ACC112 (cell line): ENCODE results near the gene SPSB1.

Source experiments
- H2AFZ ChIP-seq: fragments of 200-600 bp; sonication (generic); one replicate; pipeline ENCODE4 v1.6.0; 2017; ENCODE audit warnings: antibody characterized with exemption, low read length; ENCODE audit not compliant: unreplicated experiment
- H3K27ac ChIP-seq: fragments of 200-600 bp; sonication (generic); 2 replicates; pipeline ENCODE4 v1.5.1; 2014; ENCODE audit warnings: low read depth, mild to moderate bottlenecking, antibody characterized with exemption, low read length, moderate library complexity
- H3K27me3 ChIP-seq: fragments of 200-600 bp; sonication (generic); 2 replicates; pipeline ENCODE4 v1.6.1; 2014; ENCODE audit warnings: mild to moderate bottlenecking, antibody characterized with exemption, low read length, moderate library complexity, mixed read lengths; ENCODE audit not compliant: insufficient read depth
- H3K36me3 ChIP-seq: fragments of 200-600 bp; sonication (generic); 2 replicates; pipeline ENCODE4 v1.6.1; 2016; ENCODE audit warnings: mild to moderate bottlenecking, antibody characterized with exemption, low read length, moderate library complexity, mixed read lengths; ENCODE audit not compliant: insufficient read depth
- H3K4me1 ChIP-seq: fragments of 200-600 bp; sonication (generic); one replicate; pipeline ENCODE4 v1.6.1; 2016; ENCODE audit warnings: low read length, mixed read lengths; ENCODE audit not compliant: insufficient read depth, unreplicated experiment, control insufficient read depth
- H3K4me3 ChIP-seq: fragments of 200-600 bp; sonication (generic); 2 replicates; pipeline ENCODE4 v1.5.1; 2014; ENCODE audit warnings: mild to moderate bottlenecking, low read depth, low read length
- H3K79me2 ChIP-seq: fragments of 200-600 bp; sonication (generic); one replicate; pipeline ENCODE4 v1.6.0; 2016; ENCODE audit warnings: low read length; ENCODE audit not compliant: control insufficient read depth, unreplicated experiment, insufficient read depth

Gene SPSB1

GRCh38 chr1:9416918-9417500 is 124.3 kb downstream of the SPSB1 start:
- no peak overlapping the region for H2AFZ ChIP-seq
- no peak overlapping the region for H3K27ac ChIP-seq
- H3K4me3 ChIP-seq, result no peak overlapping the region
- H3K79me2 ChIP-seq, result no peaks in the 10 kb centered on the region
- peaks cover 17% of the 10 kb centered on the region for H3K4me1 ChIP-seq
- H3K36me3 ChIP-seq, result no peaks in the 10 kb centered on the region
- H3K27me3 ChIP-seq, result no peaks in the 10 kb centered on the region

GRCh38 chr1:9417695-9418094 is 125.0 kb downstream of the SPSB1 start:
- Histone ChIP-seq H3K4me1 (peaks cover 13% of the 10 kb centered on the region), H2AFZ (no peak overlapping the region), H3K4me3 (no peak overlapping the region), H3K79me2 (no peaks in the 10 kb centered on the region), H3K27me3 (peaks cover 5% of the 10 kb centered on the region; the same call in 1 of the 2 replicates), H3K36me3 (no peaks in the 10 kb centered on the region), H3K27ac (no peak overlapping the region)

GRCh38 chr1:9418851-9419250 is 126.2 kb downstream of the SPSB1 start:
- Histone ChIP-seq H3K79me2 (no peaks in the 10 kb centered on the region), H3K36me3 (no peaks in the 10 kb centered on the region), H3K4me1 (peaks cover 1% of the 10 kb centered on the region), H3K4me3 (no peak overlapping the region), H3K27ac (no peak overlapping the region), H3K27me3 (peaks cover 11% of the 10 kb centered on the region; the same call in 1 of the 2 replicates), H2AFZ (no peak overlapping the region)
